SU-DHL-6 (cell line): ENCODE data around the gene TMEM131L.
"Not testable (repeated sequence)": the region's sequence is repeated elsewhere in the genome, so short reads cannot be mapped to it uniquely, and the experiment has no call there.

Source experiments
- H2AFZ ChIP-seq: fragments of 200-600 bp; sonication (generic); 2 replicates; pipeline ENCODE4 v1.6.1; 2014; ENCODE audit warnings: low read depth, mild to moderate bottlenecking, moderate library complexity, mixed read lengths, antibody characterized with exemption, low read length; ENCODE audit not compliant: severe bottlenecking
- H3F3A ChIP-seq: fragments of 200-600 bp; shearing (Covaris generic); 2 replicates; pipeline ENCODE4 v1.6.0; 2016; ENCODE audit warnings: antibody characterized with exemption, mild to moderate bottlenecking; ENCODE audit not compliant: insufficient read depth
- H3K27ac ChIP-seq: fragments of 200-600 bp; sonication (generic); 2 replicates; pipeline ENCODE4 v1.5.1; 2016; ENCODE audit warnings: low read depth, mild to moderate bottlenecking, low read length, moderate library complexity, mixed read lengths
- H3K27me3 ChIP-seq: fragments of 200-600 bp; sonication (generic), shearing (Covaris generic); 2 replicates; pipeline ENCODE4 v1.6.0; 2014; ENCODE audit warnings: mild to moderate bottlenecking, low read length
- H3K36me3 ChIP-seq: fragments of 200-600 bp; sonication (generic); 2 replicates; pipeline ENCODE4 v1.6.1; 2014; ENCODE audit warnings: mild to moderate bottlenecking, low read length, mixed read lengths
- H3K4me2 ChIP-seq: fragments of 300-600, 200-600 bp; shearing (Covaris generic), sonication (generic); 2 replicates; pipeline ENCODE4 v1.6.0; 2014; ENCODE audit warnings: low read length, low read depth, mild to moderate bottlenecking; ENCODE audit not compliant: poor library complexity, severe bottlenecking
- H3K4me3 ChIP-seq: fragments of 200-600 bp; sonication (generic); 2 replicates; pipeline ENCODE4 v1.5.1; 2014; ENCODE audit warnings: antibody characterized with exemption, low read length, mild to moderate bottlenecking, mixed read lengths; ENCODE audit not compliant: insufficient read depth, poor library complexity, severe bottlenecking
- H3K79me2 ChIP-seq: fragments of 200-600 bp; sonication (generic); 2 replicates; pipeline ENCODE4 v1.6.1; 2014; ENCODE audit warnings: mild to moderate bottlenecking, low read length, moderate library complexity; ENCODE audit not compliant: insufficient read depth
- H3K9ac ChIP-seq: fragments of 200-600 bp; sonication (generic); 2 replicates; pipeline ENCODE4 v1.7.0; 2014; ENCODE audit warnings: mild to moderate bottlenecking, low read length
- H3K9me2 ChIP-seq: fragments of 200-600 bp; sonication (generic); replicated peaks from 2 replicates; pipeline ENCODE4 v1.6.1; 2014; ENCODE audit warnings: low read length; ENCODE audit not compliant: insufficient read depth
- H3K9me3 ChIP-seq: fragments of 200-600 bp; sonication (generic); 2 replicates; pipeline ENCODE4 v1.6.1; 2014; ENCODE audit warnings: low read length, mixed read lengths; ENCODE audit not compliant: insufficient read depth
- H4K20me1 ChIP-seq: fragments of 200-600 bp; sonication (generic); 2 replicates; pipeline ENCODE4 v1.6.1; 2014; ENCODE audit warnings: low read depth, mild to moderate bottlenecking, antibody characterized with exemption, low read length, moderate library complexity, mixed read lengths
- EZH2phosphoT487 ChIP-seq: fragments of 200-600 bp; sonication (generic), shearing (Covaris generic); conservative IDR thresholded peaks from 2 replicates; pipeline ENCODE4 v1.6.1; 2018; ENCODE audit warnings: mild to moderate bottlenecking, antibody characterized with exemption, low read length, moderate library complexity, mixed read lengths
- TF ChIP-seq, protein P1 (sequence below): fragments of 200-600 bp; sonication (generic); IDR thresholded peaks from one replicate; pipeline ENCODE4 v1.5.1; 2017; ENCODE audit warnings: antibody characterized with exemption, mild to moderate bottlenecking, low read length, moderate library complexity; ENCODE audit not compliant: insufficient read depth, poor library complexity, severe bottlenecking

Gene TMEM131L

GRCh38 chr4:153507310-153508073, 41.3 kb downstream of the TMEM131L start:
- H3K4me3 ChIP-seq, result no peak overlapping the region
- H3K79me2 ChIP-seq, result peaks cover 100% of the 10 kb centered on the region
- H3F3A ChIP-seq, result peaks cover 23% of the 10 kb centered on the region; the same call in 1 of the 2 replicates
- peaks cover 46% of the 10 kb centered on the region for H3K36me3 ChIP-seq
- no peak overlapping the region for H2AFZ ChIP-seq
- no peaks in the 10 kb centered on the region for H3K27me3 ChIP-seq
- TF ChIP-seq EZH2phosphoT487, result no peak
- TF ChIP-seq, protein P1, sequence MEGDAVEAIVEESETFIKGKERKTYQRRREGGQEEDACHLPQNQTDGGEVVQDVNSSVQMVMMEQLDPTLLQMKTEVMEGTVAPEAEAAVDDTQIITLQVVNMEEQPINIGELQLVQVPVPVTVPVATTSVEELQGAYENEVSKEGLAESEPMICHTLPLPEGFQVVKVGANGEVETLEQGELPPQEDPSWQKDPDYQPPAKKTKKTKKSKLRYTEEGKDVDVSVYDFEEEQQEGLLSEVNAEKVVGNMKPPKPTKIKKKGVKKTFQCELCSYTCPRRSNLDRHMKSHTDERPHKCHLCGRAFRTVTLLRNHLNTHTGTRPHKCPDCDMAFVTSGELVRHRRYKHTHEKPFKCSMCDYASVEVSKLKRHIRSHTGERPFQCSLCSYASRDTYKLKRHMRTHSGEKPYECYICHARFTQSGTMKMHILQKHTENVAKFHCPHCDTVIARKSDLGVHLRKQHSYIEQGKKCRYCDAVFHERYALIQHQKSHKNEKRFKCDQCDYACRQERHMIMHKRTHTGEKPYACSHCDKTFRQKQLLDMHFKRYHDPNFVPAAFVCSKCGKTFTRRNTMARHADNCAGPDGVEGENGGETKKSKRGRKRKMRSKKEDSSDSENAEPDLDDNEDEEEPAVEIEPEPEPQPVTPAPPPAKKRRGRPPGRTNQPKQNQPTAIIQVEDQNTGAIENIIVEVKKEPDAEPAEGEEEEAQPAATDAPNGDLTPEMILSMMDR, result no peak
- no peak overlapping the region for H3K9ac ChIP-seq
- no peaks in the 10 kb centered on the region for H3K9me2 ChIP-seq
- no peak overlapping the region for H3K4me2 ChIP-seq
- no peak overlapping the region for H3K27ac ChIP-seq
- H4K20me1 ChIP-seq, result peaks cover 66% of the 10 kb centered on the region
- H3K9me3 ChIP-seq, result no peaks in the 10 kb centered on the region

GRCh38 chr4:153509212-153509611, 43.1 kb downstream of the TMEM131L start:
- H3K4me2 ChIP-seq, H3K9ac ChIP-seq, H3K27ac ChIP-seq, H3K9me2 ChIP-seq, H3K4me3 ChIP-seq, H2AFZ ChIP-seq, H3K9me3 ChIP-seq, H3K27me3 ChIP-seq: not testable (repeated sequence)
- peaks cover 62% of the 10 kb centered on the region for H4K20me1 ChIP-seq
- peaks cover 25% of the 10 kb centered on the region; the same call in 1 of the 2 replicates for H3F3A ChIP-seq
- H3K36me3 ChIP-seq, result peaks cover 44% of the 10 kb centered on the region
- peaks cover 100% of the 10 kb centered on the region for H3K79me2 ChIP-seq

DNA sequence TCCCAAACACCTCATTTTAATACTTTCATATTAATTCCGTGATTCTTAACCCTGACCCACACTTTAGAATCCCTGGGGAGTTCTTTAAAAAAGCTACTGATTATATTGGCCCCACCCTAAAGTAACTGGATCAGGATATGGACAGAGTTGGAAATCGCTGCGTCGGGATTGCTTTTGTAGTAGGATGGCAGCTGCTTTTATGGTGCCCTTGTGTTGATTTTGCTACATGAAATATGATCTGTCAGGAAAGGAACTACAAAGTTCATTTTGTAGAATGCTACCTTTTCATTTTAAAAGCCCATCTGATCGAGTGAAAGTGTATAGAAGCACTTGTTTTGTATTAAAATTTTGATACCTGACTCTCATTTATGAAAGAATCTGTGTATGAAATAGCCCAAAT, 43.6 kb downstream of the TMEM131L start:
- Histone ChIP-seq H3K27ac (no peak overlapping the region), H3K9me2 (no peaks in the 10 kb centered on the region), H3K36me3 (peaks cover 44% of the 10 kb centered on the region), H4K20me1 (peaks cover 61% of the 10 kb centered on the region), H3F3A (peaks cover 25% of the 10 kb centered on the region; the same call in 1 of the 2 replicates), H3K79me2 (peaks cover 100% of the 10 kb centered on the region), H3K4me2 (no peak overlapping the region), H3K9ac (no peak overlapping the region), H3K4me3 (no peak overlapping the region), H2AFZ (no peak overlapping the region), H3K27me3 (no peaks in the 10 kb centered on the region), H3K9me3 (no peaks in the 10 kb centered on the region)
- TF ChIP-seq EZH2phosphoT487, result no peak
- TF ChIP-seq, protein P1, result no peak

DNA sequence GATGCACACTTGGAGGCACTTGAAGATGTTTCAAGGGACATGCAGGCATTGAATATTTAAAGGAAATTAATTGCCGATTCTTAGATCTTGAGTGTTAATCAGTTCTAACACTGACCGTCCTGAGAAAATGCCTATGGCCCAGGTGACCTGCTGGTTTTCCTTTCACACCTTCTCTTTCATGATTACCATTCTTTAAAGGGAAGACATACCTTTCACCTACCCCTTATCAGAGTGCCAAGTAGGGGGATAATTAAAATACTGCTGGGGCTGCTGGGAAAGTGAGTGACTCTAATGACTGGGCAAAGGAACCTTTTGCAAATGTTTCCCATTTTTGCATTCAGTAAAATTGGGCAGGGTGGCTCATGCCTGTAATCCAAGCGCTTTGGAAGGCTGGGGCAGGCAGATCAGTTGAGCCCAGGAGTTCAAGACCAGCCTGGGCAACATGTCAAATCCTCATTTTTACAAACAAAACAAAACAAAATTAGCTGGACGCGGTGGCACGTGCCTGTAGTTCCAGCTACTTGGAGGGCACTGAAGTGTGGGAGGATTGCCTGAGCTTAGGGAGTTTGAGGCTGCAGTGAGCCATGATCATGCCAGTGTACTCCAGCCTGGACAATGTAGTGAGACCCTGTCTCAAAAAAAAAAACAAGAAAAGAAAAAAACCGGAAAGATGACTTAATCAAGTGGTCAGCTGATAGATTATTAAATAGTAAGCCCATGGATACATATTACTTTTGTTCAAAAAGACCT, 44.3 kb downstream of the TMEM131L start:
- H3K4me3 ChIP-seq, result no peak overlapping the region
- no peak overlapping the region for H3K27ac ChIP-seq
- H3K36me3 ChIP-seq, result peaks cover 45% of the 10 kb centered on the region
- no peaks in the 10 kb centered on the region for H3K9me2 ChIP-seq
- no peak overlapping the region for H2AFZ ChIP-seq
- H3K9me3 ChIP-seq, result no peaks in the 10 kb centered on the region
- peaks cover 25% of the 10 kb centered on the region for H3F3A ChIP-seq
- H3K79me2 ChIP-seq, result peaks cover 100% of the 10 kb centered on the region
- no peak overlapping the region for H3K9ac ChIP-seq
- no peaks in the 10 kb centered on the region for H3K27me3 ChIP-seq
- peaks cover 59% of the 10 kb centered on the region for H4K20me1 ChIP-seq
- TF ChIP-seq, protein P1, result no peak
- no peak for TF ChIP-seq EZH2phosphoT487
- H3K4me2 ChIP-seq, result no peak overlapping the region
